ENCODE data around the gene ALPL. TPM values are rescaled to one million over a fixed set of nuclear protein-coding genes. Genes with fewer than 3 reads are reported as not detected.

Gene ALPL
- polyA plus RNA-seq, 1 donor (not counting 4 experiments of a cell fraction or from before 2014, with no cell fraction given), result not detected

- Histone ChIP-seq H3K27me3 (ENCODE audit: control insufficient read depth, extremely low read depth, insufficient read depth, low read length) (peaks cover 30% of the 10 kb centered on the region), H3K9ac (ENCODE audit: control insufficient read depth, extremely low read depth, insufficient read depth, low read length) (no peak overlapping the region), H4K20me1 (ENCODE audit: control insufficient read depth, extremely low read depth, insufficient read depth, low read length) (no peaks in the 10 kb centered on the region), H3K4me1 (ENCODE audit: control insufficient read depth, extremely low read depth, insufficient read depth, low read length) (peaks cover 13% of the 10 kb centered on the region), H3K4me3 (ENCODE audit: control insufficient read depth in 2 of 3, extremely low read depth in 1 of 3, insufficient read depth in 2 of 3, low read depth in 1 of 3, low read length in 3 of 3) (no peak overlapping the region), H2AFZ (ENCODE audit: control insufficient read depth, low read length) (no peak overlapping the region), H3K4me2 (ENCODE audit: control insufficient read depth, extremely low read depth, insufficient read depth, low read depth, low read length) (no peak overlapping the region), H3K9me3 (ENCODE audit: control insufficient read depth, low read depth, low read length) (no peaks in the 10 kb centered on the region), H3K27ac (ENCODE audit: control insufficient read depth, insufficient read depth, low read length) (no peak overlapping the region), H3K9me1 (ENCODE audit: control insufficient read depth, extremely low read depth, insufficient read depth, low read length) (no peaks in the 10 kb centered on the region), H3K79me2 (ENCODE audit: control insufficient read depth, insufficient read depth, low read length) (no peaks in the 10 kb centered on the region), H3K36me3 (ENCODE audit: control insufficient read depth in 2 of 2, extremely low read depth in 1 of 2, insufficient read depth in 2 of 2, low read length in 2 of 2) (no peaks in the 10 kb centered on the region)
- no peak for DNase-seq (ENCODE audit: low read depth, low spot score)
- FAIRE-seq, result no peak
- no peak for TF ChIP-seq CTCF (optimal IDR thresholded peaks at IDR 0.05 in 1 of 3, IDR thresholded peaks at IDR 0.05 in 1 of 3, conservative IDR thresholded peaks at IDR 0.05 in 1 of 3; ENCODE audit: extremely low read depth in 1 of 3, insufficient read depth in 2 of 3, low read length in 3 of 3)
- TF ChIP-seq EZH2 (IDR thresholded peaks at IDR 0.05; ENCODE audit: low read length), result no peak
- dilution Hi-C loops (cut with MboI; ENCODE audit: extremely low pct_ligation_motif_present, low sequenced_read_pairs), result no loop called here
These were observed 111.3 kb downstream of the ALPL start for GRCh38 chr1:21620496-21620895.

GRCh38 chr1:21621051-21621450 lies 111.8 kb downstream of the ALPL start:
- H2AFZ ChIP-seq (ENCODE audit: control insufficient read depth, low read length), result no peak overlapping the region
- no peak for FAIRE-seq
- peaks cover 13% of the 10 kb centered on the region for H3K4me1 ChIP-seq (ENCODE audit: control insufficient read depth, extremely low read depth, insufficient read depth, low read length)
- dilution Hi-C loops (cut with MboI; ENCODE audit: extremely low pct_ligation_motif_present, low sequenced_read_pairs), result no loop called here
- H3K9me1 ChIP-seq (ENCODE audit: control insufficient read depth, extremely low read depth, insufficient read depth, low read length), result no peaks in the 10 kb centered on the region
- no peak overlapping the region for H3K4me2 ChIP-seq (ENCODE audit: control insufficient read depth, extremely low read depth, insufficient read depth, low read depth, low read length)
- peak; percentile 11 for TF ChIP-seq EZH2 (IDR thresholded peaks at IDR 0.05; ENCODE audit: low read length)
- no peak for TF ChIP-seq CTCF (optimal IDR thresholded peaks at IDR 0.05 in 1 of 3, IDR thresholded peaks at IDR 0.05 in 1 of 3, conservative IDR thresholded peaks at IDR 0.05 in 1 of 3; ENCODE audit: extremely low read depth in 1 of 3, insufficient read depth in 2 of 3, low read length in 3 of 3)
- no peaks in the 10 kb centered on the region for H3K79me2 ChIP-seq (ENCODE audit: control insufficient read depth, insufficient read depth, low read length)
- DNase-seq (ENCODE audit: low read depth, low spot score), result no peak
- no peaks in the 10 kb centered on the region for H3K36me3 ChIP-seq (ENCODE audit: control insufficient read depth in 2 of 2, extremely low read depth in 1 of 2, insufficient read depth in 2 of 2, low read length in 2 of 2)
- H3K9ac ChIP-seq (ENCODE audit: control insufficient read depth, extremely low read depth, insufficient read depth, low read length), result no peak overlapping the region
- no peak overlapping the region for H3K4me3 ChIP-seq (ENCODE audit: control insufficient read depth in 2 of 3, extremely low read depth in 1 of 3, insufficient read depth in 2 of 3, low read depth in 1 of 3, low read length in 3 of 3)
- no peaks in the 10 kb centered on the region for H4K20me1 ChIP-seq (ENCODE audit: control insufficient read depth, extremely low read depth, insufficient read depth, low read length)
- peaks cover 30% of the 10 kb centered on the region for H3K27me3 ChIP-seq (ENCODE audit: control insufficient read depth, extremely low read depth, insufficient read depth, low read length)
- H3K9me3 ChIP-seq (ENCODE audit: control insufficient read depth, low read depth, low read length), result no peaks in the 10 kb centered on the region
- no peak overlapping the region for H3K27ac ChIP-seq (ENCODE audit: control insufficient read depth, insufficient read depth, low read length)
